GM12878 (cell line): ENCODE results near the gene FAM234B. TPM values are rescaled to one million over a fixed set of nuclear protein-coding genes. Genes with fewer than 3 reads are reported as not detected.

Source experiments
- ATAC-seq: fragments of 200-7000 bp; cut with Tn5 transposase; 3 replicates; pipeline ENCODE4 v1.9.1; 2020; ENCODE audit warnings: mild to moderate bottlenecking, moderate library complexity
- BruUV-seq: library from RNA; stranded (reverse); fragments of 400-500 nt; replicated peaks from 2 replicates; lab custom pipeline; 2021; lab: Mats Ljungman, UMichigan
- CTCF ChIA-PET: fragments of 300-600 bp; sonication (Branson Sonifier 250); formaldehyde crosslinking; extraction: SDS; loops from one replicate; lab custom pipeline; 2021; ENCODE audit warnings: inconsistent platforms; lab: Yijun Ruan, JAX
- POLR2A ChIA-PET: fragments of 350-600 bp; formaldehyde crosslinking; extraction: SDS; loops from one replicate; lab custom pipeline; 2021; ENCODE audit warnings: inconsistent platforms; lab: Charles Lee
- RAD21 ChIA-PET: fragments of 300-600 bp; sonication (Branson Sonifier 250); formaldehyde crosslinking; loops from one replicate; lab custom pipeline; 2023; ENCODE audit warnings: antibody characterized with exemption; ENCODE audit not compliant: unreplicated experiment; lab: Charles Lee
- SMC1A ChIA-PET: fragments of 300-600 bp; sonication (Branson Sonifier 250); formaldehyde crosslinking; loops from one replicate; lab custom pipeline; 2023; ENCODE audit not compliant: unreplicated experiment, uncharacterized antibody; lab: Charles Lee
- DNase-seq: peaks from one replicate; pipeline ENCODE4 v3.0.0-alpha.2; 2011; ENCODE audit warnings: low read depth, low spot score
- FAIRE-seq: peaks from 3 replicates; lab custom pipeline; 2011; peaks lifted over from hg19 to GRCh38; lab: Jason Lieb, UNC
- H2AFZ ChIP-seq: 2 replicates; pipeline ENCODE4 v1.6.0; 2011; ENCODE audit warnings: low read depth, low read length, control low read depth; ENCODE audit not compliant: control insufficient read depth
- H3K27ac ChIP-seq: 2 replicates; pipeline ENCODE4 v1.5.1; 2011; ENCODE audit warnings: control low read depth; ENCODE audit not compliant: control insufficient read depth, insufficient read depth
- H3K27me3 ChIP-seq, 2 experiments: replicated peaks in 1 of 2; 2 replicates each; pipeline versions ENCODE4 v1.6.0 to v1.6.1; 2011; ENCODE audit warnings: low read length in 1 of 2; ENCODE audit not compliant: control insufficient read depth in 2 of 2, insufficient read depth in 2 of 2
- H3K36me3 ChIP-seq, 2 experiments: 2 replicates each; pipeline ENCODE4 v1.5.1; 2011; ENCODE audit warnings: low read length in 1 of 2; ENCODE audit not compliant: control insufficient read depth in 2 of 2, insufficient read depth in 2 of 2
- H3K4me1 ChIP-seq: 2 replicates; pipeline ENCODE4 v1.6.1; 2011; ENCODE audit warnings: mild to moderate bottlenecking, low read length, moderate library complexity, mixed read lengths; ENCODE audit not compliant: control insufficient read depth, insufficient read depth
- H3K4me2 ChIP-seq: 2 replicates; pipeline ENCODE4 v1.6.0; 2011; ENCODE audit warnings: control low read depth; ENCODE audit not compliant: control insufficient read depth, insufficient read depth
- H3K4me3 ChIP-seq: fragments of 200-600 bp; sonication (generic); 2 replicates; pipeline ENCODE4 v1.5.1; 2016
- H3K79me2 ChIP-seq: 2 replicates; pipeline ENCODE4 v1.6.0; 2011; ENCODE audit warnings: low read length; ENCODE audit not compliant: control insufficient read depth, insufficient read depth
- H3K9ac ChIP-seq: 2 replicates; pipeline ENCODE4 v1.8.0; 2011; ENCODE audit warnings: low read length, control low read depth, mixed read lengths; ENCODE audit not compliant: control insufficient read depth, insufficient read depth
- H3K9me3 ChIP-seq: replicated peaks from 3 replicates; pipeline ENCODE4 v1.5.1; 2011; ENCODE audit warnings: mild to moderate bottlenecking, low read length; ENCODE audit not compliant: control insufficient read depth, insufficient read depth
- H4K20me1 ChIP-seq: 2 replicates; pipeline ENCODE4 v1.6.0; 2011; ENCODE audit not compliant: control insufficient read depth, insufficient read depth
- EZH2 ChIP-seq: IDR thresholded peaks from 2 replicates; pipeline ENCODE4 v1.6.1; 2012; ENCODE audit warnings: low read depth, mild to moderate bottlenecking, control low read depth, inconsistent platforms, low read length, borderline replicate concordance; ENCODE audit not compliant: control insufficient read depth
- IKZF1 ChIP-seq: fragments of 450-650 bp; conservative IDR thresholded peaks from 2 replicates; pipeline ENCODE4 v1.6.1; 2017; ENCODE audit warnings: antibody characterized with exemption, mild to moderate bottlenecking
- JUND ChIP-seq: IDR thresholded peaks from 2 replicates; pipeline ENCODE4 v1.6.1; 2012; ENCODE audit warnings: low read depth, mild to moderate bottlenecking, low read length, improper control_type of control experiment, moderate library complexity
- MEF2B ChIP-seq: fragments of 450-650 bp; IDR thresholded peaks from 2 replicates; pipeline ENCODE4 v1.6.1; 2018; ENCODE audit warnings: mild to moderate bottlenecking, moderate library complexity; ENCODE audit not compliant: partially characterized antibody, poor library complexity, severe bottlenecking
- MTA2 ChIP-seq: fragments of 450-650 bp; IDR thresholded peaks from 2 replicates; pipeline ENCODE4 v1.6.1; 2016; ENCODE audit warnings: low read depth, mild to moderate bottlenecking, moderate library complexity
- MTA3 ChIP-seq: IDR thresholded peaks from 2 replicates; pipeline ENCODE4 v1.6.1; 2012; ENCODE audit warnings: low read length, inconsistent platforms, borderline replicate concordance
- RAD51 ChIP-seq: fragments of 450-650 bp; IDR thresholded peaks from 2 replicates; pipeline ENCODE4 v1.6.1; 2016; ENCODE audit warnings: moderate library complexity, mild to moderate bottlenecking, inconsistent platforms
- RUNX3 ChIP-seq: IDR thresholded peaks from 2 replicates; pipeline ENCODE4 v1.6.1; 2012; ENCODE audit warnings: low read length, inconsistent platforms
- SREBF2 ChIP-seq: IDR thresholded peaks from 2 replicates; pipeline ENCODE4 v1.6.1; 2012; ENCODE audit warnings: mild to moderate bottlenecking, low read length
- WGBS: methylation state at CpG from one replicate; pipeline ENCODE4 v1.1.6; 2016; ENCODE audit warnings: low lambda C conversion rate; ENCODE audit not compliant: insufficient replicate concordance, insufficient coverage; ENCODE audit errors: missing lambda C conversion rate; 5-methylcytosine and 5-hydroxymethylcytosine counted together
- in situ Hi-C: fragments of 300-500 bp; cut with MboI; formaldehyde crosslinking; loops from 9 replicates; pipeline ENCODE4 v1.14.3; 2018; ENCODE audit warnings: mixed read lengths
- intact Hi-C: fragments of 100-400 bp; cut with micrococcal nuclease; formaldehyde crosslinking; loops from one replicate; pipeline ENCODE4 v1.14.2; 2022; ENCODE audit not compliant: unreplicated experiment
- polyA plus RNA-seq, 11 experiments: library from polyadenylated mRNA; depleted of rRNA in 4 of 11; unstranded in 6 of 11; stranded (reverse) in 5 of 11; fragments of >200 nt; fragmentation: Nextera tagmentation in 4 of 11; fragmentation: Illumina TruSeq in 1 of 11; extraction: Ambion mirVana in 4 of 11; extraction: Trizol in 1 of 11; gene quantifications; 1 replicate in 1 of 11; 2 replicates in 10 of 11; pipeline versions ENCODE4 v1.2.1 to v1.2.3, GENCODE V29; 2011 to 2016; ENCODE audit warnings: inconsistent platforms in 2 of 11, missing spikeins in 2 of 11, low read depth in 1 of 11
- total RNA-seq, 4 experiments: library from RNA; depleted of rRNA in 3 of 4; stranded (reverse); fragments of >200 nt in 3 of 4; fragmentation: Illumina TruSeq in 1 of 4; extraction: Trizol in 1 of 4; gene quantifications; 2 replicates each; pipeline versions ENCODE4 v1.2.1 to v1.2.3, GENCODE V29; 2013 to 2021
- TF ChIP-seq, protein P1 (sequence below): IDR thresholded peaks from 2 replicates; pipeline ENCODE4 v1.6.1; 2011; ENCODE audit warnings: low read depth, low read length, improper control_type of control experiment, borderline replicate concordance
- TF ChIP-seq, protein P2 (sequence below): IDR thresholded peaks from 2 replicates; pipeline ENCODE4 v1.6.1; 2012; ENCODE audit warnings: low read depth, low read length, improper control_type of control experiment
- TF ChIP-seq, protein P3 (sequence below): fragments of 450-650 bp; IDR thresholded peaks from 2 replicates; pipeline ENCODE4 v1.6.1; 2018; ENCODE audit warnings: mild to moderate bottlenecking, low read depth, moderate library complexity; ENCODE audit not compliant: partially characterized antibody
- TF ChIP-seq, protein P4 (sequence below): fragments of 450-650 bp; conservative IDR thresholded peaks from 2 replicates; pipeline ENCODE4 v1.6.1; 2017; ENCODE audit warnings: mild to moderate bottlenecking, moderate library complexity

FAM234B gene
- total and polyA plus RNA-seq, 10 of the 15 experiments (the other 5 are each of a cell fraction or from before 2014, with no cell fraction given), result 0.09 to 2.8 (median 0.18) TPM

DNA sequence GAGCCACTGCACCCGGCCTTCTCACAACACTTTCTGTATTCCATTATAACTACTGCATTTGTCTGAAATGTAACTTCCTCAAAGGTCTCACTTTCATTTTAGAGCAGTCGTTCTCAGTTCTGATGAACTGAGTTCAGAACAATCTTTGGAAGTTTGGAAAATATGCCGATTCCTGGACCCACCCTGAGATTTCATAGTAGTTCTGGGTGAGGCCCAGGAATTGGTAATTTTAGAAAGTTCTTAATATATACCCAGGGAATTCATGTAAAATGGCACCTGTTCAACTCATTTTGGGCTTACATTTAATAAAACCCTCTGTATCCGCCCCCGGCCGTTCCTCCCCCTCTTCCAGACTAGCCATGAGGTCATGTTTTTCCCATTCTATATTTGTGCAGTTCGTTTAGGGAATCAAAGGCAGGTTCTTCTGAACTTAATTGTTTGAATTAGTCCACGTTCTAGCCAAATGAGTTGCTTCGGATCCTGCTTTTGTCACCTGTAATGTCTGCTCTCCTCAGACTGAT, 53.4 kb downstream of the FAM234B start (continued):
- TF ChIP-seq, protein P1, sequence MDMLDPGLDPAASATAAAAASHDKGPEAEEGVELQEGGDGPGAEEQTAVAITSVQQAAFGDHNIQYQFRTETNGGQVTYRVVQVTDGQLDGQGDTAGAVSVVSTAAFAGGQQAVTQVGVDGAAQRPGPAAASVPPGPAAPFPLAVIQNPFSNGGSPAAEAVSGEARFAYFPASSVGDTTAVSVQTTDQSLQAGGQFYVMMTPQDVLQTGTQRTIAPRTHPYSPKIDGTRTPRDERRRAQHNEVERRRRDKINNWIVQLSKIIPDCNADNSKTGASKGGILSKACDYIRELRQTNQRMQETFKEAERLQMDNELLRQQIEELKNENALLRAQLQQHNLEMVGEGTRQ, result no peak
- TF ChIP-seq EZH2, result no peak
- no peak for TF ChIP-seq MEF2B
- TF ChIP-seq RAD51, result no peak
- no peak for TF ChIP-seq SREBF2
- TF ChIP-seq, all 136 proteins: peak for 0

DNA sequence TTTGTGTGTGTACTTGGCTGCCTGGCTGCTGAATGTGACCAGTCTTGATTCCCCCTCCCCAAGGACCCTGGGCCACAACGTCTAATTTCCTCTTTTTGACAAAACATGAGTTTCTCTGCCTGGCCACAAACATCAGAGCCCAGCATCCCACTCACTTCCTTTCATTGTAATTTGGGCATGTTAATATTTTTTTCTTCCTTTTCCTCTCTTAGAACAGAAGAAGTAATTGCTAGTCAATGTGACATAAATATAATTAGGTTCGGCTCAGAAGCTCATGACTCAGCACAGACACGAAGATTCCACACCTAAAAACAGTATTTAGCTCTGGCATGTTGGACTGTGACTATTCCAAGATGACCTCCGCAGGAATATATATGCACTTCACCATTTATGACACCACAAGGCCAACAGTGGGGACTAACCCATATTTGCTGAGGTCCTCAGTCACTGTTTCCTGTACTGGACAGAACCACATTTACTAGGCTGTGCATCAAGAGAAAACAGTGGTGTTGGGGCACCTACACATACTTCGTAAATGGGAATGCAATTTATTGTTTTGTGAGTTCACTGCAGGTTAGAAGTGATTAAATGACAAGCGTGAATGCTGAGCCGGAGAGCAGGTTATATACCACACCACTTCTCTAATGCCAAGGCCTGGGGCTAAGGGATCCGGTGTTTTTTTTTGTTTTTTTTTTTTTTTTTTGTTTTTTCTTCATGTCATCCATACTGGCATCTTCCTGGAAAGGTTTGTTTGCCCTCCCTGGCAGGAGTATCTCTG, 55.1 kb downstream of the FAM234B start:
- intact Hi-C loops (loop anchor here (2.0 to 5.0 kb wide), 2 partner anchors 73 to 112 kb away; no protein-coding TSS in a partner anchor), in situ Hi-C loops (no loop called here)
- Histone ChIP-seq H3K79me2 (no peaks in the 10 kb centered on the region), H3K4me1 (peaks cover 19% of the 10 kb centered on the region; the same call in 1 of the 2 replicates), H3K36me3 (no peaks in the 10 kb centered on the region), H3K9me3 (no peaks in the 10 kb centered on the region), H3K27ac (no peak overlapping the region), H2AFZ (no peak overlapping the region), H3K9ac (no peak overlapping the region), H3K4me2 (no peak overlapping the region), H3K4me3 (no peak overlapping the region), H4K20me1 (no peaks in the 10 kb centered on the region), H3K27me3 (peaks cover 2 to 9% of the 10 kb centered on the region in 2 experiments; a peak in 3 of 4 replicates)
- ChIA-PET CTCF (interaction anchor here (1.3 to 2.7 kb wide), 4 partner anchors 11 to 310 kb away, joined by 3 to 7 read pairs (median 4); no protein-coding TSS in a partner anchor), SMC1A (interaction anchor here (1.8 kb wide), 1 partner anchor 113 kb away, joined by 5 read pairs; no protein-coding TSS in a partner anchor), POLR2A (no interaction called here), RAD21 (no interaction called here)
- WGBS, result 37% methylated on average over 8 of the region's 8 CpGs
- no peak for ATAC-seq
- BruUV-seq, result no TSS peak
- DNase-seq, result no peak
- no peak for FAIRE-seq
- TF ChIP-seq, protein P2, sequence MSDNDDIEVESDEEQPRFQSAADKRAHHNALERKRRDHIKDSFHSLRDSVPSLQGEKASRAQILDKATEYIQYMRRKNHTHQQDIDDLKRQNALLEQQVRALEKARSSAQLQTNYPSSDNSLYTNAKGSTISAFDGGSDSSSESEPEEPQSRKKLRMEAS, result no peak
- TF ChIP-seq RUNX3, result peak; percentile 33; the same call in 1 of the 2 replicates
- TF ChIP-seq, protein P3, sequence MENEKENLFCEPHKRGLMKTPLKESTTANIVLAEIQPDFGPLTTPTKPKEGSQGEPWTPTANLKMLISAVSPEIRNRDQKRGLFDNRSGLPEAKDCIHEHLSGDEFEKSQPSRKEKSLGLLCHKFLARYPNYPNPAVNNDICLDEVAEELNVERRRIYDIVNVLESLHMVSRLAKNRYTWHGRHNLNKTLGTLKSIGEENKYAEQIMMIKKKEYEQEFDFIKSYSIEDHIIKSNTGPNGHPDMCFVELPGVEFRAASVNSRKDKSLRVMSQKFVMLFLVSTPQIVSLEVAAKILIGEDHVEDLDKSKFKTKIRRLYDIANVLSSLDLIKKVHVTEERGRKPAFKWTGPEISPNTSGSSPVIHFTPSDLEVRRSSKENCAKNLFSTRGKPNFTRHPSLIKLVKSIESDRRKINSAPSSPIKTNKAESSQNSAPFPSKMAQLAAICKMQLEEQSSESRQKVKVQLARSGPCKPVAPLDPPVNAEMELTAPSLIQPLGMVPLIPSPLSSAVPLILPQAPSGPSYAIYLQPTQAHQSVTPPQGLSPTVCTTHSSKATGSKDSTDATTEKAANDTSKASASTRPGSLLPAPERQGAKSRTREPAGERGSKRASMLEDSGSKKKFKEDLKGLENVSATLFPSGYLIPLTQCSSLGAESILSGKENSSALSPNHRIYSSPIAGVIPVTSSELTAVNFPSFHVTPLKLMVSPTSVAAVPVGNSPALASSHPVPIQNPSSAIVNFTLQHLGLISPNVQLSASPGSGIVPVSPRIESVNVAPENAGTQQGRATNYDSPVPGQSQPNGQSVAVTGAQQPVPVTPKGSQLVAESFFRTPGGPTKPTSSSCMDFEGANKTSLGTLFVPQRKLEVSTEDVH, result no peak
- TF ChIP-seq MTA3, result no peak
- TF ChIP-seq IKZF1, result peak; percentile 29; the same call in 1 of the 2 replicates
- no peak for TF ChIP-seq MEF2B
- no peak for TF ChIP-seq JUND
- TF ChIP-seq, protein P4, sequence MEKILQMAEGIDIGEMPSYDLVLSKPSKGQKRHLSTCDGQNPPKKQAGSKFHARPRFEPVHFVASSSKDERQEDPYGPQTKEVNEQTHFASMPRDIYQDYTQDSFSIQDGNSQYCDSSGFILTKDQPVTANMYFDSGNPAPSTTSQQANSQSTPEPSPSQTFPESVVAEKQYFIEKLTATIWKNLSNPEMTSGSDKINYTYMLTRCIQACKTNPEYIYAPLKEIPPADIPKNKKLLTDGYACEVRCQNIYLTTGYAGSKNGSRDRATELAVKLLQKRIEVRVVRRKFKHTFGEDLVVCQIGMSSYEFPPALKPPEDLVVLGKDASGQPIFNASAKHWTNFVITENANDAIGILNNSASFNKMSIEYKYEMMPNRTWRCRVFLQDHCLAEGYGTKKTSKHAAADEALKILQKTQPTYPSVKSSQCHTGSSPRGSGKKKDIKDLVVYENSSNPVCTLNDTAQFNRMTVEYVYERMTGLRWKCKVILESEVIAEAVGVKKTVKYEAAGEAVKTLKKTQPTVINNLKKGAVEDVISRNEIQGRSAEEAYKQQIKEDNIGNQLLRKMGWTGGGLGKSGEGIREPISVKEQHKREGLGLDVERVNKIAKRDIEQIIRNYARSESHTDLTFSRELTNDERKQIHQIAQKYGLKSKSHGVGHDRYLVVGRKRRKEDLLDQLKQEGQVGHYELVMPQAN, result no peak
- TF ChIP-seq MTA2, result peak; percentile 32; the same call in 1 of the 2 replicates
